Measurements from ENCODE around the gene QKI. TPM values are rescaled to one million over a fixed set of nuclear protein-coding genes. Genes with fewer than 3 reads are reported as not detected.

The QKI gene
- total and polyA plus RNA-seq, 2 donors (not counting 3 experiments of a cell fraction or from before 2014, with no cell fraction given), result 178 to 232 TPM

DNA sequence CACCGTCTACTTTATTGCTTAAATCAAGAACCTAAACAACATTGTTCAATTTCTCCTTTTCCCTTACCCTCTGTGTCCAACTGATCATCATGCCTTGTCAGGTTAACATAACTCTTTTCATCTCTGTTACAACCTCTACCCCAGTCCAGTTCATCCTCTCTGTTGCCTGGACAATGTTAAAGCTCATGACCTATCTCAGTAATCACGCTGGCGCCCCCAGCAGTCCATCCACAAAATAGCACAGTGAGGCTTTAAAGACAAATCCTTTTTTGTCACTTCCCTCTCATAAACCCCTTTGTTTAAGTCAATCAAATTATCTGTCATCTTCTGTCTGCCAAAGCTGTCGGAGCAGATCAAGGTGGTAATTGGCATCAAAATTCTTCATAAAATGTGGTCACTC, 140.1 kb downstream of the QKI start:
- dilution Hi-C loops (cut with MboI; ENCODE audit: extremely low pct_ligation_motif_present, low sequenced_read_pairs), result no loop called here
- CTCF ChIA-PET, result interaction anchor here (0.7 to 2.3 kb wide), 31 partner anchors 8 to 865 kb away, joined by 3 to 21 read pairs (median 4); no protein-coding TSS in a partner anchor
- Histone ChIP-seq H3K79me2 (ENCODE audit: control insufficient read depth, insufficient read depth, low read length) (peaks cover 72% of the 10 kb centered on the region), H3K9me3 (replicated peaks; ENCODE audit: control insufficient read depth, insufficient read depth, low read length) (no peaks in the 10 kb centered on the region), H3K27me3 (ENCODE audit: control insufficient read depth in 2 of 2, insufficient read depth in 2 of 2, low read length in 2 of 2) (no peaks in the 10 kb centered on the region), H3K9me1 (replicated peaks; ENCODE audit: control insufficient read depth, extremely low read depth, insufficient read depth, low read length) (no peaks in the 10 kb centered on the region), H2AFZ (ENCODE audit: low read depth, low read length) (no peak overlapping the region), H3K4me1 (ENCODE audit: control insufficient read depth, extremely low read depth, insufficient read depth, low read length) (no peaks in the 10 kb centered on the region), H3K4me2 (ENCODE audit: insufficient read depth, low read length) (no peak overlapping the region), H3K4me3 (replicated peaks in 1 of 3; ENCODE audit: insufficient read depth in 1 of 3, low read depth in 1 of 3, low read length in 3 of 3) (no peak overlapping the region), H4K20me1 (replicated peaks; ENCODE audit: control insufficient read depth, extremely low read depth, insufficient read depth, low read length) (peaks cover 4% of the 10 kb centered on the region), H3K27ac (ENCODE audit: insufficient read depth, low read depth, low read length) (no peak overlapping the region), H3K36me3 (ENCODE audit: control insufficient read depth in 2 of 2, extremely low read depth in 1 of 2, insufficient read depth in 2 of 2, low read length in 2 of 2) (peaks cover 1 to 5% of the 10 kb centered on the region in 2 experiments), H3K9ac (replicated peaks; ENCODE audit: extremely low read depth, insufficient read depth, low read length) (no peak overlapping the region)
- DNase-seq (ENCODE audit: low read depth, low spot score) (peak; percentile 61), FAIRE-seq (peak; percentile 69)
- POLR2A ChIA-PET, result no interaction called here
- intact Hi-C loops (cut with micrococcal nuclease), result loop anchor here (1.0 kb wide), 3 partner anchors 126 to 373 kb away; no protein-coding TSS in a partner anchor
- no TSS peak for BruUV-seq (replicated peaks)
- TF ChIP-seq POLR2AphosphoS5 (IDR thresholded peaks at IDR 0.05; ENCODE audit: insufficient read depth, low read depth, low read length), result no peak
- no peak for TF ChIP-seq JUN (IDR thresholded peaks at IDR 0.05; ENCODE audit: borderline replicate concordance, insufficient read depth, insufficient read length, low read depth)
- TF ChIP-seq GATA2 (IDR thresholded peaks at IDR 0.05; ENCODE audit: insufficient read depth, insufficient read length, low read depth, low read length), result no peak
- TF ChIP-seq, protein P1, sequence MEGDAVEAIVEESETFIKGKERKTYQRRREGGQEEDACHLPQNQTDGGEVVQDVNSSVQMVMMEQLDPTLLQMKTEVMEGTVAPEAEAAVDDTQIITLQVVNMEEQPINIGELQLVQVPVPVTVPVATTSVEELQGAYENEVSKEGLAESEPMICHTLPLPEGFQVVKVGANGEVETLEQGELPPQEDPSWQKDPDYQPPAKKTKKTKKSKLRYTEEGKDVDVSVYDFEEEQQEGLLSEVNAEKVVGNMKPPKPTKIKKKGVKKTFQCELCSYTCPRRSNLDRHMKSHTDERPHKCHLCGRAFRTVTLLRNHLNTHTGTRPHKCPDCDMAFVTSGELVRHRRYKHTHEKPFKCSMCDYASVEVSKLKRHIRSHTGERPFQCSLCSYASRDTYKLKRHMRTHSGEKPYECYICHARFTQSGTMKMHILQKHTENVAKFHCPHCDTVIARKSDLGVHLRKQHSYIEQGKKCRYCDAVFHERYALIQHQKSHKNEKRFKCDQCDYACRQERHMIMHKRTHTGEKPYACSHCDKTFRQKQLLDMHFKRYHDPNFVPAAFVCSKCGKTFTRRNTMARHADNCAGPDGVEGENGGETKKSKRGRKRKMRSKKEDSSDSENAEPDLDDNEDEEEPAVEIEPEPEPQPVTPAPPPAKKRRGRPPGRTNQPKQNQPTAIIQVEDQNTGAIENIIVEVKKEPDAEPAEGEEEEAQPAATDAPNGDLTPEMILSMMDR (IDR thresholded peaks at IDR 0.05; ENCODE audit: extremely low read depth in 1 of 2, insufficient read depth in 1 of 2, low read depth in 1 of 2, low read length in 2 of 2), result peak; percentile 64 to 72

DNA sequence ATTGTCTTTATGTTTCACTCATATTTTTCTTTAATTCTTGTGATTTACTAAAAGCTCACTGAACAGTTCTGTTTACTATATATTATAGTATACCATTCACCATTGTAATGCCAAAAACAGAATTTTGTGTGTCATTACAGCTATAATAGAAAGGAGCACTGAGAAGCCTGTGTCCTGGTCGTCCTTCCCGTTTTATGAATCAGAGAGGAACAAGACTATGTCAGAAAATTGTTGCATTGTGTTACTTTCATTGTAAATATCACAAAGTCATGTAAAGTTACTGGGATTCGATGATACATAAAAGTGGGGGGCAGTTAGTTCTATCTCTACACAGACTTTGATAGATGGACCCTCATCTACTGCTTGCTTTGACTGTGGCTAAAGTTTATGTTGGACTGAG, 145.1 kb downstream of the QKI start:
- TF ChIP-seq JUN (IDR thresholded peaks at IDR 0.05; ENCODE audit: borderline replicate concordance, insufficient read depth, insufficient read length, low read depth), result no peak
- TF ChIP-seq, protein P2, sequence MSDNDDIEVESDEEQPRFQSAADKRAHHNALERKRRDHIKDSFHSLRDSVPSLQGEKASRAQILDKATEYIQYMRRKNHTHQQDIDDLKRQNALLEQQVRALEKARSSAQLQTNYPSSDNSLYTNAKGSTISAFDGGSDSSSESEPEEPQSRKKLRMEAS (IDR thresholded peaks at IDR 0.05; ENCODE audit: insufficient read depth, insufficient read length), result no peak
- no peak for TF ChIP-seq EZH2 (IDR thresholded peaks at IDR 0.05; ENCODE audit: borderline replicate concordance, low read depth, low read length, severe bottlenecking)
- no peak for TF ChIP-seq GATA2 (IDR thresholded peaks at IDR 0.05; ENCODE audit: insufficient read depth, insufficient read length, low read depth, low read length)
- no peak for TF ChIP-seq MYC (IDR thresholded peaks at IDR 0.05; ENCODE audit: low read depth, low read length)
- TF ChIP-seq, protein P1 (IDR thresholded peaks at IDR 0.05; ENCODE audit: extremely low read depth in 1 of 2, insufficient read depth in 1 of 2, low read depth in 1 of 2, low read length in 2 of 2), result no peak
- TF ChIP-seq POLR2A (IDR thresholded peaks at IDR 0.05; ENCODE audit: low read depth, low read length), result no peak
- TF ChIP-seq FOS (IDR thresholded peaks at IDR 0.05; ENCODE audit: borderline replicate concordance, insufficient read depth, low read length), result no peak
- TF ChIP-seq POLR2AphosphoS5 (IDR thresholded peaks at IDR 0.05; ENCODE audit: insufficient read depth, low read depth, low read length), result no peak
- H3K27ac ChIP-seq (ENCODE audit: insufficient read depth, low read depth, low read length), result no peak overlapping the region
- BruUV-seq (replicated peaks), result no TSS peak
- peaks cover 64% of the 10 kb centered on the region for H3K79me2 ChIP-seq (ENCODE audit: control insufficient read depth, insufficient read depth, low read length)
- CTCF ChIA-PET, result no interaction called here
- dilution Hi-C loops (cut with MboI; ENCODE audit: extremely low pct_ligation_motif_present, low sequenced_read_pairs), result no loop called here
- H3K4me1 ChIP-seq (ENCODE audit: control insufficient read depth, extremely low read depth, insufficient read depth, low read length), result no peaks in the 10 kb centered on the region
- no peak overlapping the region for H2AFZ ChIP-seq (ENCODE audit: low read depth, low read length)
- POLR2A ChIA-PET, result no interaction called here
- H3K4me3 ChIP-seq (replicated peaks in 1 of 3; ENCODE audit: insufficient read depth in 1 of 3, low read depth in 1 of 3, low read length in 3 of 3), result no peak overlapping the region
- no peaks in the 10 kb centered on the region for H3K9me3 ChIP-seq (replicated peaks; ENCODE audit: control insufficient read depth, insufficient read depth, low read length)
- H3K27me3 ChIP-seq (ENCODE audit: control insufficient read depth in 2 of 2, insufficient read depth in 2 of 2, low read length in 2 of 2), result no peaks in the 10 kb centered on the region
- H3K4me2 ChIP-seq (ENCODE audit: insufficient read depth, low read length), result no peak overlapping the region
- H3K36me3 ChIP-seq (ENCODE audit: control insufficient read depth in 2 of 2, extremely low read depth in 1 of 2, insufficient read depth in 2 of 2, low read length in 2 of 2), result peaks cover 12% of the 10 kb centered on the region in 2 experiments
- FAIRE-seq (no peak), DNase-seq (ENCODE audit: low read depth, low spot score) (no peak)
- no peaks in the 10 kb centered on the region for H3K9me1 ChIP-seq (replicated peaks; ENCODE audit: control insufficient read depth, extremely low read depth, insufficient read depth, low read length)
- H4K20me1 ChIP-seq (replicated peaks; ENCODE audit: control insufficient read depth, extremely low read depth, insufficient read depth, low read length), result peaks cover 2% of the 10 kb centered on the region
- H3K9ac ChIP-seq (replicated peaks; ENCODE audit: extremely low read depth, insufficient read depth, low read length), result no peak overlapping the region
- intact Hi-C loops (cut with micrococcal nuclease), result no loop called here

All from endothelial cell of umbilical vein (primary cell).